CD4-positive, alpha-beta T cell (primary cell): ENCODE data around the gene SH3BP5. TPM values are rescaled to one million over a fixed set of nuclear protein-coding genes. Genes with fewer than 3 reads are reported as not detected.
A peak's percentile ranks its signal among the peaks of the same experiment; 100 is the strongest.

Experiments used
- ATAC-seq: fragments of 200-7000 bp; cut with Tn5 transposase; one replicate; pipeline ENCODE4 v1.10.0; 2022; ENCODE audit warnings: mild to moderate bottlenecking; ENCODE audit not compliant: poor library complexity
- CTCF ChIA-PET: fragments of 350-600 bp; sonication (Branson Sonifier 250); formaldehyde crosslinking; loops from one replicate; lab custom pipeline; 2021; ENCODE audit warnings: antibody characterized with exemption, inconsistent platforms; lab: Charles Lee
- POLR2A ChIA-PET: fragments of 350-600 bp; sonication (Branson Sonifier 250); formaldehyde crosslinking; loops from one replicate; lab custom pipeline; 2021; ENCODE audit warnings: antibody characterized with exemption, inconsistent platforms; lab: Charles Lee
- DNase-seq, 14 experiments: peaks; one replicate each; pipeline ENCODE4 v3.0.0-alpha.2; 2013 to 2020; ENCODE audit warnings: mixed read lengths in 2 of 14
- H3K27ac ChIP-seq, 2 donors: one replicate each; pipeline versions ENCODE4 v1.5.1 to v1.7.0; 2013; ENCODE audit warnings: low read length in 2 of 2, low read depth in 1 of 2, mild to moderate bottlenecking in 1 of 2
- H3K27me3 ChIP-seq, 2 experiments: 1 replicate in 1 of 2; 2 replicates in 1 of 2; pipeline versions ENCODE4 v1.6.1 to v1.7.0; 2013; ENCODE audit warnings: low read length in 2 of 2, control low read depth in 1 of 2, mild to moderate bottlenecking in 1 of 2, moderate library complexity in 1 of 2; ENCODE audit not compliant: insufficient read depth in 2 of 2, control insufficient read depth in 1 of 2
- H3K36me3 ChIP-seq: one replicate; pipeline ENCODE4 v1.6.1; 2013; ENCODE audit warnings: low read length, control low read depth; ENCODE audit not compliant: insufficient read depth
- H3K4me1 ChIP-seq: one replicate; pipeline ENCODE4 v1.6.1; 2013; ENCODE audit warnings: low read length, control low read depth; ENCODE audit not compliant: insufficient read depth
- H3K4me3 ChIP-seq: one replicate; pipeline ENCODE4 v1.5.1; 2013; ENCODE audit warnings: mild to moderate bottlenecking, low read length, moderate library complexity
- H3K9me3 ChIP-seq, 2 experiments: 1 replicate in 1 of 2; 2 replicates in 1 of 2; pipeline versions ENCODE4 v1.6.1 to v1.7.0; 2013; ENCODE audit warnings: low read length in 2 of 2, mild to moderate bottlenecking in 2 of 2, control low read depth in 1 of 2, moderate library complexity in 1 of 2; ENCODE audit not compliant: control insufficient read depth in 1 of 2, insufficient read depth in 1 of 2
- H3K27ac Mint-ChIP-seq: one replicate; pipeline ENCODE4 v1.8.0; 2020; ENCODE audit warnings: mixed read lengths
- H3K27me3 Mint-ChIP-seq: one replicate; pipeline ENCODE4 v1.8.0; 2021; ENCODE audit warnings: mixed read lengths
- H3K36me3 Mint-ChIP-seq: one replicate; pipeline ENCODE4 v1.8.0; 2021; ENCODE audit warnings: low read depth, mixed read lengths
- H3K4me1 Mint-ChIP-seq: one replicate; pipeline ENCODE4 v1.8.0; 2021; ENCODE audit warnings: low read depth, mixed read lengths
- H3K4me3 Mint-ChIP-seq: one replicate; pipeline ENCODE4 v1.8.0; 2020; ENCODE audit warnings: mild to moderate bottlenecking, mixed read lengths
- H3K9me3 Mint-ChIP-seq: one replicate; pipeline ENCODE4 v1.8.0; 2020; ENCODE audit warnings: mixed read lengths
- intact Hi-C, 2 experiments: fragments of 100-400 bp; cut with DNase I in 1 of 2; cut with micrococcal nuclease in 1 of 2; formaldehyde crosslinking; loops; one replicate each; pipeline versions ENCODE4 v1.15.1 to v1.9.0; 2023 to 2025; cut with DNase I, micrococcal nuclease
- polyA plus RNA-seq, 2 donors: library from polyadenylated mRNA; unstranded; fragments of 120-200 nt; gene quantifications; one replicate each; pipeline ENCODE4 v1.2.1, GENCODE V29; 2013
- total RNA-seq, 174 experiments: library from RNA in 2 of 174; stranded (reverse) in 2 of 174; gene quantifications; one replicate each; pipeline ENCODE4 v1.2.3 and lab custom pipeline; 2021 to 2026
- TF ChIP-seq, protein P1 (sequence below): fragments of 200-600 bp; IDR thresholded peaks from one replicate; pipeline ENCODE4 v1.8.0; 2022; ENCODE audit warnings: antibody characterized with exemption, mild to moderate bottlenecking

Gene SH3BP5, protein sequence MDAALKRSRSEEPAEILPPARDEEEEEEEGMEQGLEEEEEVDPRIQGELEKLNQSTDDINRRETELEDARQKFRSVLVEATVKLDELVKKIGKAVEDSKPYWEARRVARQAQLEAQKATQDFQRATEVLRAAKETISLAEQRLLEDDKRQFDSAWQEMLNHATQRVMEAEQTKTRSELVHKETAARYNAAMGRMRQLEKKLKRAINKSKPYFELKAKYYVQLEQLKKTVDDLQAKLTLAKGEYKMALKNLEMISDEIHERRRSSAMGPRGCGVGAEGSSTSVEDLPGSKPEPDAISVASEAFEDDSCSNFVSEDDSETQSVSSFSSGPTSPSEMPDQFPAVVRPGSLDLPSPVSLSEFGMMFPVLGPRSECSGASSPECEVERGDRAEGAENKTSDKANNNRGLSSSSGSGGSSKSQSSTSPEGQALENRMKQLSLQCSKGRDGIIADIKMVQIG
- total RNA-seq (10 to 100 TPM; 16.8 to 17.7 TPM), total RNA-seq (lab: John Stamatoyannopoulos, UW) (12.4 to 125 (median 33.5) reads per million in 172 experiments)
- polyA plus RNA-seq (2013, experiment 1 of 2) = 84.9 TPM
- polyA plus RNA-seq (2013, experiment 2 of 2) = 77.7 TPM

DNA sequence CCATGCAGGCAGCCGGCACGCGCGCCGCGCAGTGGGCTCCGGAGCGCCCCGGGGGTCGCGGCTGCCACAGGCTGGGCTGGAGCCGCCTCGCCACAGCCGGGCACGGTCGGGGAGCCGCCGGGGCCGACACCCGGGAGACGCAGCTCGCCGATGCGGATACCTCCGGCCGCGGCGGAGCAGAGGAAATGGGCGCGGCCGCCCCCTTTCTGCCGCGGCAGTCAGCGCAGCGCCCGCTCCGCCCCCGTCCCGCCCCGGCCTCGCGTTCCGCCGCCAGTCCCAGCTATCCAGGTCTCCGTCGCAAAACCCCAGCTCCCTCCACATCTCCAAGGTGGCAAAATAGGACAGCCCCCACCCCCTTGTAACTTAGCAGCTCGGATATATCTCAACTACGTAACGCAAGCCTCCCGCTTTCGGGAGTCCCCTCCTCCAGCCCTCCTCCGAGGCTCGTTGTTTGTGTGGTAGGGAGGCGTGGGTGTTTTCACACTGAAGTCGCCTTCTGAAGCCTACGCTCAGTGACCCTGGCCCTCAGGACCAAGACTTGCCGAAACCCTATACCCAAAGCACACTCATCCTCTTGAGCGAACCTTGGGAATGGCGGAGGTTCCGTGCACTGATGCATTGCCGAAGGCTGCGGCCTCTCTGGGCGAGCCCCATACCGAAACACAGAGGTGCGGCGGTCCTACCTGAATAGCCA is at the start of gene SH3BP5:
SH3BP5 (minus strand) TSS at position 182 of the 694 bp plus-strand sequence; CDS start at position 4, 178 bp downstream.
- peak; percentile 45 to 90 (median 70) for DNase-seq
- CTCF ChIA-PET = interaction anchor here (0.6 to 9.1 kb wide), 30 partner anchors 9 to 129 kb away, joined by 3 to 163 read pairs (median 6); no protein-coding TSS in a partner anchor

DNA sequence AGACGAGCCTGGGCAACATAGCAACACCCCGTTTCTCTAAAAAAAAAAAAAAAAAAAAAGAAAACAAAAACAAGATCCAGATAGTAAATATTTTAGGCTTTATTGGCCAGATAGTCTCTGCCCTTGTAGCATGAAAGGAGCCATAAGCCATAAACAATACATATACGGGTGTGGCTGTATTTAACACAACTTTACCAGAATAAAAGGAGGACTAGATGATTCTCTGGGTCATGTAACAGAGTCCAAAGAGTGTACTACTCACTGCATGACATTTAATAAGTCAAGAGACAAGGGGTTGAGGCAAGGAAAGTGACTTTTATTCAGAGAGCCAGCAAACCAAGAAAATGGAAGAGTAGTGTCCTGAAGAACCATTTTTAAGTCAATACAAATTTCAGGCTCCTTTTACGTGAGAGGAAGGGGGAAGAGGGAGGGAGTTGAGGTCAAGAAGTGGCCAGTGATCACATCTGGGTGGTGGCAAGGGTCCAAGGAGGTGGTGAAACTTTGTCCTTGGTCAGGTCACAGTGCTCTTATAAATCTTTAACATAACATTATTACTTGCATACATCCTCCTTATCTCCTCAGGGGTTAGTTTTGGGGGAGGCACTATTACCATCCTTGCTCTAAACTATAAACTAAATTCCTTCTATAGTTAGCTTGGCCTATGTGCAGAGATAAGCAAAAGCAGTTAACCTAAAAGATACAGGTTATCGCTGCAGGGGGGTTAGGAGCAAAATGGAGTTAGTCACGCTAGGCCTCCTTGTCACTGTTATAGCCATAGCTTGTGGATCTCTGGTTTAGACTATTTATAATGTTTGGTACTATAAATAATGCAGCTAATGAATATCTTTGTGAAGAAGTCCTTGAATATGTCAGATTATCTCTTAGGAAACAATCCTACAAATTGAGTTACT is 48.8 kb upstream of the SH3BP5 start:
- no peak overlapping the region for H3K27ac Mint-ChIP-seq
- peaks cover 8% of the 10 kb centered on the region for H3K4me1 ChIP-seq
- no peak overlapping the region for H3K27ac ChIP-seq

More for the DNA sequence above, at the start of gene SH3BP5:
- intact Hi-C loops = loop anchor here (1.0 to 5.0 kb wide), 4 partner anchors 46 to 125 kb away; partner anchors contain the start of gene CAPN7 (in 1 of the 2)
- peaks cover 58% of the 10 kb centered on the region for H3K4me1 Mint-ChIP-seq
- ATAC-seq = peak; percentile 90
- H3K4me3 Mint-ChIP-seq = peak within 1 kb of the TSS; percentile 97
- peaks cover 38% of the 10 kb centered on the region for H3K36me3 Mint-ChIP-seq
- no peaks in the 10 kb centered on the region for H3K27me3 Mint-ChIP-seq
- Histone ChIP-seq H3K27ac (peak within 1 kb of the TSS; percentile 45 to 60), H3K36me3 (peaks cover 28% of the 10 kb centered on the region), H3K4me3 (peak within 1 kb of the TSS; percentile 99), H3K9me3 (no peaks in the 10 kb centered on the region), H3K27me3 (no peaks in the 10 kb centered on the region), H3K4me1 (peaks cover 48% of the 10 kb centered on the region)
- H3K27ac Mint-ChIP-seq = peak within 1 kb of the TSS; percentile 79
- H3K9me3 Mint-ChIP-seq = no peaks in the 10 kb centered on the region
- TF ChIP-seq, protein P1, sequence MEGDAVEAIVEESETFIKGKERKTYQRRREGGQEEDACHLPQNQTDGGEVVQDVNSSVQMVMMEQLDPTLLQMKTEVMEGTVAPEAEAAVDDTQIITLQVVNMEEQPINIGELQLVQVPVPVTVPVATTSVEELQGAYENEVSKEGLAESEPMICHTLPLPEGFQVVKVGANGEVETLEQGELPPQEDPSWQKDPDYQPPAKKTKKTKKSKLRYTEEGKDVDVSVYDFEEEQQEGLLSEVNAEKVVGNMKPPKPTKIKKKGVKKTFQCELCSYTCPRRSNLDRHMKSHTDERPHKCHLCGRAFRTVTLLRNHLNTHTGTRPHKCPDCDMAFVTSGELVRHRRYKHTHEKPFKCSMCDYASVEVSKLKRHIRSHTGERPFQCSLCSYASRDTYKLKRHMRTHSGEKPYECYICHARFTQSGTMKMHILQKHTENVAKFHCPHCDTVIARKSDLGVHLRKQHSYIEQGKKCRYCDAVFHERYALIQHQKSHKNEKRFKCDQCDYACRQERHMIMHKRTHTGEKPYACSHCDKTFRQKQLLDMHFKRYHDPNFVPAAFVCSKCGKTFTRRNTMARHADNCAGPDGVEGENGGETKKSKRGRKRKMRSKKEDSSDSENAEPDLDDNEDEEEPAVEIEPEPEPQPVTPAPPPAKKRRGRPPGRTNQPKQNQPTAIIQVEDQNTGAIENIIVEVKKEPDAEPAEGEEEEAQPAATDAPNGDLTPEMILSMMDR = peak; percentile 68
- POLR2A ChIA-PET = interaction anchor here (0.6 to 2.7 kb wide), 21 partner anchors 9 to 233 kb away, joined by 3 to 24 read pairs (median 4); partner anchors contain the start of genes CAPN7 and RBSN

More for the DNA sequence above, 48.8 kb upstream of the SH3BP5 start:
- DNase-seq (no peak), ATAC-seq (no peak)
- Histone ChIP-seq H3K9me3 (peaks cover 0 to 6% of the 10 kb centered on the region in 2 experiments), H3K4me3 (no peak overlapping the region), H3K36me3 (no peaks in the 10 kb centered on the region), H3K27me3 (no peaks in the 10 kb centered on the region)
- TF ChIP-seq, protein P1 = no peak
- CTCF ChIA-PET = interaction anchor here (0.7 to 2.2 kb wide), 4 partner anchors 20 to 113 kb away, joined by 3 to 6 read pairs (median 4); no protein-coding TSS in a partner anchor
- Mint-ChIP-seq H3K27me3 (no peaks in the 10 kb centered on the region), H3K4me3 (no peak overlapping the region), H3K36me3 (no peaks in the 10 kb centered on the region), H3K9me3 (no peaks in the 10 kb centered on the region), H3K4me1 (peaks cover 10% of the 10 kb centered on the region)
- intact Hi-C loops = no loop called here
- POLR2A ChIA-PET = no interaction called here
